Embryonic facial prominence (tissue), 1 donor: ENCODE measurements around the gene MAPK8.

Experiments
- DNase-seq: peaks from one replicate; pipeline ENCODE4 v3.0.0-alpha.2; 2016; ENCODE audit errors: extremely low spot score

Gene MAPK8

DNA sequence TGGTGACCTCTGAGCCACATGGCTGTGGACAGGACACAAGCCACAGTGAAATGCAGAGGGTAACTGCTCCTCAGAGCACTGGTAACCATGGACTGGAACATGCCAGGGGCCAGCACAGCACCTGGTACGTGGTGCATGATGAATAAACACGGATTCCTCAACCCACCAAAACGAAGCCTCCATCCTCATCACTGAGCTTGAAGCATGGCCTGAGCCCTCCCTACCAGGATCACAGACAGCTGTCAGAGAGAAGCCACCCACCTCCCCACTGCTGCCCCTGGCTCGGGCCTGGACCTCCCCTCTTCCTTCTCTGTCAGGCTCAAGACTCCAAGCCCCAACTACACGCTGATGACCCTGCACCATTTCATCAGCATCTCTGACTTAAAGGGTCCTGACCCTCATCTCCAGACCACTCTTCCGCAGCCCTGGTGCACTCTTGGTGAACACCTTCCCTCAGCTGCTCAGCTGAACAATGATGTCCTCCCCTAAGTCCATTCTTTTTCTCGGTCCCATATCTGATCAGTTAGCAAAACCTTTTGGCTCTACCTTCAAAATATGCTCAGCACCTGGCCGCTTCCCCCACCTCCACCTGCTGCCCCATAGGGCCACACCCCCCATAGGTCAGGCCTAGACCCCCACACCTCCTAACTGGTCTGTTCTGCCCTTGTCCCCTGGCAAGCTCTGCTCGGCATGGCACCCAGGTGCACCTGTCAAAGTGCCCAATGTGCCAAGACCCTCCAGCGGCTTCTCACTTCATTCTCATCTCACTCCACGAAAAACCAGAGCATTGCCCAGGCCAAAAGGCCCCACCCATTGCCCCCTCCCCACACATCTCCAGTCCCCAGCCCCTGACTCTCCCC is 141.1 kb downstream of the MAPK8 start:
- no peak for DNase-seq

- no peak for DNase-seq
These were observed 142.3 kb downstream of the MAPK8 start for GRCh38 chr10:48448796-48449195.

GRCh38 chr10:48449501-48450232 is 143.2 kb downstream of the MAPK8 start:
- DNase-seq, result no peak

GRCh38 chr10:48450233-48450740 is 143.8 kb downstream of the MAPK8 start:
- DNase-seq, result no peak

DNA sequence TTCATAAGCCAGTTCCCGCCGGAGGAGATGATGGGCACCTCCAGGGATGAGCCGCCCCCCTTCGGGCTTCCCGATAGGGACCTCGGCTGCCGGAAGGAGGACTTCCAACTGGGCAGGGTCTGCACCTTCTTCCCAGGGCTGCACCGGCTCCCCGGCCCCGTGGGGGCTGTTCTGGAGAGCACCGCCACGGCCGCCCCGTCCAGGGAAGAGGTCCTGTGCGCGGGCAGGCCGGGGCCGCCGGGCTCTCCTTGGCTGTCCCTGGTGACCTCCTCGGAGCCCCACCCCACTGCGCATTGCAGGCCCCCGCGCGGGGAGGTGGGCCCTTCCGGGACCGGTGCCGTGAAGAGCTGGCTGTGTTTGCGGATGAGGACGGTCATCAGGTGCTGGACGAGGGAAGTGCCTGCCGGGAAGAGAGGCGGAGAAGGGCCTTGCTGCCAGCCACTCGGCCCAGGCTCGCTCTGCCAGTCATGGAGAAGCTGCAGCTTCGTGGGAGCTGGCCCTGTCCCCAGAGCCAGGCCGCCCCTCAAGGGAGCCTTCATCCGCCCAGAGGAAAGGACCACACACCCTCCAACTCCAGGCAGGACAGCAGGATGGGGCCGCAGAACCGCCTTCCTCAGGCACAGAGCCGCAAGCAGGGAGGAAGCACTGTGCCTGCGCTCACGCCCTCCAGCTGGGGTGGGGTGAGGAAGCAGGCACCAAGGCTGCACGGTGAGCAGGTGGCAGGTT is 144.4 kb downstream of the MAPK8 start:
- DNase-seq, result no peak

DNA sequence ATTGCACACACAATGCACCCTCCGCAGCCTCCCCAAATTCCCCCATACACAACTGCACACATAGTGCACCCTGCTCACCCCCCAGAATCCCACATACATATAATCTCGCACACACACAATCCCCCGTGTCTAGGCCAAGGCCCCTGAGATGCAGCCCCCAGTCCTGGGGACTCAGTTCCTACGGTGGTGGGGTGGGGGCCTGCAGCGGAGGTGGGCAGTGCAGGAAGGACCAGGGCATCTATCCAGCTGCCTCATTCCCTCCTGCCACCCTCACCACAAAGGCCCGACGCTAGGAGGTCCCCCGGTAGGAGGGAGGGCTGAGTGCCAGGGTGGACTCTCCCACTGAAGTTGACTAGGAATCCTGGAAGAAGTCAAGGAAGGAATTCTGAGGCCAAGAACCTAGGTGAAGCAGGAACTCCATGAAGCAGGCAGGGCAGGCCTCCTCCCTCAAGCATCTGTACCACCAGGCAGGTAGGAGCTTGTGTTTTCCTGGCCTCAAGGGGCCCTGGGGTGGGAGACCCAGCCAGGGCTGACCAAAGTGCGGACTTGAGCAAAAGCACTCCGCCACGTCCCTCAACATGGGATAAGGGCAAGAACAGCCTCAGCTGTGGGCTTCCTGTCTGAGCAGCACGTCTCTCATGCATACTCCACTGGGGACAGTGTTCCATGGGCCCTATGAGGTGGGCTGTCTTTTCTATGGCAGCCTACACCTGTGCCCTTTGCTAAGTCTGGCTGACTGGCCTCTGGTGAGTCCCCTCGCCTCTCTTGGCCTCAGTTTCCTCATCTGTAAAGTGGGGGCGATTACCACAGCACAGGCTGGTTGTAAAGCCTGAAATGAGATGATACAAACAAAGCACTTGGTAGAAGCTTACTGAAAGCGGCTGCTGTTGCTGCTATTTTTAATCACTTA is 145.7 kb downstream of the MAPK8 start:
- no peak for DNase-seq

- no peak for DNase-seq
These were observed 146.5 kb downstream of the MAPK8 start for GRCh38 chr10:48452879-48453412.

DNA sequence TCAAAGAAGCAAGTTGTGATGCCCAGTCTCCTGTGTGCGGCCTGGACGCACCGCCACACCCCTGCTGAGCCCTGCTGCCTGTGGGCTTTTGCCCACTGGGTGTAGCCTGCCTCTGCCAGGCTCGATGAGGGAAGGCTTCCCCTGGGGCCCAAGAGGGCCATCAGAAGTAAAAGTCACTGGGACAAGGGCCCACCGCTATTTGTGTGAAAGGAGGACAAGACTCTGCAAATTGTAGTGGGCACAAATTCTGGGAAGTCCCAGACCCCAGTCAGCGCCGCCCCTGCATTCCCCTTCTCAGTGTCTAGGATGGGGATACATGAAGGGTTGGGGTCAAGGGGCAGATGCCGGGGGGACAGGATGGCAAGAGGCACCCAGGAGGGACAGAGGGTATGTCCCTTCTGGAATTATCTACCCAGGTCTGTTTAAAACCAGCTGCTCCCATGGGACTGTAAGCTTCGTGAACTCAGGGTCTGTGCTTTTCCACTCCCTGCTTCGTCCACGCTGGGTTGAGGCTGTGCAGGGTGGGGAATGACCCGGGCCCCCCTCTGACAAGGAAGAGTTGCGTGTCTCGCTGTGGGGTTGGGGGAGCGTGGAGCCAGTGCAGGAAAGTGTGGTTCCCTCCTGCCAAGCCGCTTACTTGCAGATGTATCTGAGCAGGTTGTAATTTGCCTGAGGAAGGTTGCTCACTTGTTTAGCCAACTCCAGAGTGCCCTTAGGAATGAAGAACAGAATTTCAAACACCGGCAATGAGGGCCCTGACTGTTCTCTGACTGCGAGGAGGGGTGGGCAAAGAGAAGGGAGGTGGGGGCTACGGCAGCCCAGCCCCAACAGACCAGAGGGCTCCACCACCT is 147.2 kb downstream of the MAPK8 start:
- no peak for DNase-seq

DNA sequence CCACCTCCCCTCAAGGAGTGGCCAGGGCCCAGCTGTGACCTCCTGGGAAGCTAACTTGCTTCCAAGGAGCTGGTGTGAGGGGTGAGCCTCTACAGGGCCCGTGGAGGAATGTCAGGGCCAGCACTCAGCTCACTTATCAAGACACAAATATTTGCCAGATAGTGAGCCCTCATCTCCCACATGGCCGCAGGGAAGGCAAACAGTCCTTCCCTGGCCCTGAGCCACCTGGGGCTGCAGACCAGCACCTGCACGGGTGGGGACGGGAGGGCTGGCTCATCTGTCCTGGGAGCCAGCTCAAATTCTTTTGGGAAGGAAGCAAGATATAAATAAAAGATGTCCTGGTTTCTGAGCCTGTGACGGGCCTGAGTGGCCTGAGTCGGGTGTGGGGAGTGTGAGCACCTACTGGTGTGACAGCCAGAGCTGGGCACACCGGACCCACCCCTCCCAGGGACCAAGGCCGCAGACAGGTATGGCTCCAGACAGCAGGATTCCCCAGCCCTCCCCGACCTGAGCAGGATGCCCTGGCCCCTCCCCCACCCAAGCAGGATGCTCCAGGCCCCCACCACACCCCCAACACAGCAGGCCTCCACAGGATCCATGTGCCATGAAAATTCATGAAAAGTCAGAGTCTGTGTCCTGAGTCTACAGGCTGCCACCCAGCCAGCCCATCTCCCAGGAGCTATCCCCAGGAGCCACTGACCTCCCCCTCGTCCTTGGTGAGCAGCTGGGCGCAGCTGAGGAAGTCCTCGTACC is 148.0 kb downstream of the MAPK8 start:
- no peak for DNase-seq

- no peak for DNase-seq
These were observed 148.5 kb downstream of the MAPK8 start for GRCh38 chr10:48455055-48455391.

- no peak for DNase-seq
These were observed 149.1 kb downstream of the MAPK8 start for GRCh38 chr10:48455392-48456151.

GRCh38 chr10:48456361-48456804 is 149.9 kb downstream of the MAPK8 start:
- DNase-seq, result no peak

DNA sequence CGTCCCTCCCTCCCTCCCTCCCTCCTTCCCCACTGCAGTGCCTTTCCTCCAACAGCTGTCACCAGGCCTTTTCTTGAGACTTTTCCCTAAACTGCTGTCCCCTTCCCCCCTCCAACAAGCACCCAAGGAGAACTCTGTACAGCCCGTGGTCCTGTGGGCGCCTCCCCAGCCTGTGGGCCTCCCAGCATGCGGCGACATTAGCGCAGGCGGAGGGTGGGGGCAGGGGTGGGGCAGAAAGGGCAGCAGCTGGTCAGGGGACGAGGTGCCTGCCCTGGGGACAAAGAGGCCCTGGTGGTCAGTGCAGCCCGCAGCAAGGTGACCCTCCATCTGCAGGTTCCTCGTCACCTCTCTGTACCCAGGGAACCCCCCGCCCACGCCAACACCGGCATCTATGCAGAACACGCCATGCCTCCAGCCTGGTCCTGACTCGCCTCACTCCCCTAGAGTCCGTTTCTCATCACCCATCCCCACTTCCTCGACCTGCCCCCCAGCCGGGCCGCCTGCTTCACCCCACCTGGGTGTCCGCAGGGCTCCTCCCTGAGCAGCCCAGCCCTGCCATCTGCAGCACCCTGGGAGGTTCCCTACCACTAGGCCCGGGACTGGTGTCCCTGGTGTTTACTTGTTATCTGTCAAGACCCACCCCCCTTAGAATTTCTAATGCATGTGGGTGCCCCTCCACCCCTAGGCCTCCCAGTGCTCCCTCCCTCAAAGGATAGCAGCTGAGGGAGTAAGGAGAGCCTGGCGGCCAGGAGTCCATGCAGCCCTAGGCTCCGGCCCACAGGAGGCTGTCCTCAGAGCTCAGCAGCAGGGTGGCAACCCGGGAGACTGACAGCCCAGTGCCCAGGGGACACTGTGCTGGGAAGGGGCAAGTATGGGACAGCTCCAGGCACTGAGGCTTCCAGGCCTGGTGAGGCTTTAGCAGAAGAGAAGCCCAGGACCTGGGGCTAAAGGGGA is 150.6 kb downstream of the MAPK8 start:
- DNase-seq, result no peak

GRCh38 chr10:48457949-48458661 is 151.6 kb downstream of the MAPK8 start:
- DNase-seq, result no peak

DNA sequence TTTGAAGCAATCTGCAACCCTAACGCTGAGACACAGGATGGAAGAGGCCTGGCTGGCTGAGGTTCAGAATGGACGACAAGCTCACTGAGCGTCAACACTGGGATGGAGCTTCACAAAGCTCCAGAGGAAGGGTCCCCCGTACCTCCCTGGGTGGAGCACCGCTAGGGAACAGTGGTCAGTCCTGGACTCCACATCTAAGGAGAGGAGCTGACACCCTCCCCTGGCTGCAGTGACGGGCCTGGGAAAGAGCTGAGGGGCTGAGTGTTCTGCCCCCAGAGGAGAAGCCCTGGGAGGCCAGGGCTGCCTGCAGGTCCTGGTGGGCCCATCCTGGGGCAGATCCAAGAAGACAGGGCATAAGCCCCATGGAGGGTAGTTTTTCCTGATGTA is 152.2 kb downstream of the MAPK8 start:
- DNase-seq, result no peak

- no peak for DNase-seq
These were observed 153.0 kb downstream of the MAPK8 start for GRCh38 chr10:48459270-48460150.
